KOPT-K1 (cell line): Measurements from ENCODE around the gene SH3RF3.

Experiments used
- H3K27ac ChIP-seq: fragments of 200-600 bp; sonication (generic); 2 replicates; pipeline ENCODE4 v1.5.1; 2016; ENCODE audit warnings: antibody characterized with exemption, mild to moderate bottlenecking, low read depth, low read length; ENCODE audit not compliant: poor library complexity, severe bottlenecking
- H3K36me3 ChIP-seq: fragments of 200-600 bp; sonication (generic); 2 replicates; pipeline ENCODE4 v1.5.1; 2017; ENCODE audit warnings: antibody characterized with exemption, mild to moderate bottlenecking, low read length, moderate library complexity; ENCODE audit not compliant: insufficient read depth
- H3K9me3 ChIP-seq: fragments of 200-600 bp; sonication (generic); 2 replicates; pipeline ENCODE4 v1.5.1; 2017; ENCODE audit warnings: antibody characterized with exemption, low read length, mild to moderate bottlenecking; ENCODE audit not compliant: insufficient read depth, poor library complexity, severe bottlenecking

The SH3RF3 gene

GRCh38 chr2:109270505-109271312 is 141.7 kb downstream of the SH3RF3 start:
- no peaks in the 10 kb centered on the region for H3K9me3 ChIP-seq
- no peaks in the 10 kb centered on the region for H3K36me3 ChIP-seq
- no peak overlapping the region for H3K27ac ChIP-seq

GRCh38 chr2:109271920-109272319 is 142.9 kb downstream of the SH3RF3 start:
- H3K9me3 ChIP-seq, result no peaks in the 10 kb centered on the region
- H3K27ac ChIP-seq, result no peak overlapping the region
- H3K36me3 ChIP-seq, result no peaks in the 10 kb centered on the region

- Histone ChIP-seq H3K9me3 (no peaks in the 10 kb centered on the region), H3K36me3 (no peaks in the 10 kb centered on the region), H3K27ac (no peak overlapping the region)
Measured at GRCh38 chr2:109272461-109272860, 143.5 kb downstream of the SH3RF3 start.

GRCh38 chr2:109275120-109276012 is 146.4 kb downstream of the SH3RF3 start:
- Histone ChIP-seq H3K27ac (no peak overlapping the region), H3K9me3 (no peaks in the 10 kb centered on the region), H3K36me3 (no peaks in the 10 kb centered on the region)

GRCh38 chr2:109277406-109277805 is 148.4 kb downstream of the SH3RF3 start:
- no peak overlapping the region for H3K27ac ChIP-seq
- H3K36me3 ChIP-seq, result no peaks in the 10 kb centered on the region
- H3K9me3 ChIP-seq, result no peaks in the 10 kb centered on the region

- no peaks in the 10 kb centered on the region for H3K9me3 ChIP-seq
- H3K27ac ChIP-seq, result no peak overlapping the region
- no peaks in the 10 kb centered on the region for H3K36me3 ChIP-seq
Measured at GRCh38 chr2:109279243-109279860, 150.3 kb downstream of the SH3RF3 start.

GRCh38 chr2:109280804-109281203 is 151.8 kb downstream of the SH3RF3 start:
- H3K9me3 ChIP-seq, result no peaks in the 10 kb centered on the region
- H3K27ac ChIP-seq, result no peak overlapping the region
- no peaks in the 10 kb centered on the region for H3K36me3 ChIP-seq

GRCh38 chr2:109282360-109282759 is 153.4 kb downstream of the SH3RF3 start:
- no peaks in the 10 kb centered on the region for H3K9me3 ChIP-seq
- no peaks in the 10 kb centered on the region for H3K36me3 ChIP-seq
- no peak overlapping the region for H3K27ac ChIP-seq

- Histone ChIP-seq H3K36me3 (no peaks in the 10 kb centered on the region), H3K9me3 (no peaks in the 10 kb centered on the region), H3K27ac (no peak overlapping the region)
Measured at GRCh38 chr2:109282865-109283264, 153.9 kb downstream of the SH3RF3 start.

GRCh38 chr2:109284826-109285225 is 155.8 kb downstream of the SH3RF3 start:
- H3K9me3 ChIP-seq, result no peaks in the 10 kb centered on the region
- H3K36me3 ChIP-seq, result no peaks in the 10 kb centered on the region
- H3K27ac ChIP-seq, result no peak overlapping the region

GRCh38 chr2:109285244-109285651 is 156.2 kb downstream of the SH3RF3 start:
- H3K27ac ChIP-seq, result no peak overlapping the region
- H3K9me3 ChIP-seq, result no peaks in the 10 kb centered on the region
- no peaks in the 10 kb centered on the region for H3K36me3 ChIP-seq

GRCh38 chr2:109287413-109287812 is 158.4 kb downstream of the SH3RF3 start:
- no peaks in the 10 kb centered on the region for H3K9me3 ChIP-seq
- H3K27ac ChIP-seq, result no peak overlapping the region
- no peaks in the 10 kb centered on the region for H3K36me3 ChIP-seq

GRCh38 chr2:109287838-109288237 is 158.8 kb downstream of the SH3RF3 start:
- Histone ChIP-seq H3K9me3 (no peaks in the 10 kb centered on the region), H3K36me3 (no peaks in the 10 kb centered on the region), H3K27ac (no peak overlapping the region)

- H3K36me3 ChIP-seq, result no peaks in the 10 kb centered on the region
- H3K9me3 ChIP-seq, result no peaks in the 10 kb centered on the region
- no peak overlapping the region for H3K27ac ChIP-seq
Measured at GRCh38 chr2:109288544-109289368, 159.8 kb downstream of the SH3RF3 start.
